ENCODE measurements around the gene SLC1A5.

DNA sequence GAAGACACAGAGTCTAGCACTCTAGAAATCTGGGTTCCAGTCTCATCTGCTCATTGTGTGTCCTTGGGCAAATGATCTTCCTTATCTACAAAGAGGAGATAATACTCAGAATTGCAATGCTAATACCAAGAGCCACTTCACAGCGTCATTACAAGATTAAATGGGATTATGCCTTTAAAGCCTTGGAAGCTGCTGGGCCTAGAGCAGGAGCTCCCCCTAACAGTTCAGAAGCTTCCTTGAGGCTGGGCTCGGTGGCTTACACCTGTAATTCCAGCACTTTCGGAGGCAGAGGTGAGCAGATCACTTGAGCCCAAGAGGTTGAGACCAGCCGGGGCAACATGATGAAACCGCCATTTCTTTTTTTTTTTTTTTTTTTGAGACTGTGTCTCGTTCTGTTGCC lies 34.7 kb upstream of the SLC1A5 start:
- TF ChIP-seq, protein P1, sequence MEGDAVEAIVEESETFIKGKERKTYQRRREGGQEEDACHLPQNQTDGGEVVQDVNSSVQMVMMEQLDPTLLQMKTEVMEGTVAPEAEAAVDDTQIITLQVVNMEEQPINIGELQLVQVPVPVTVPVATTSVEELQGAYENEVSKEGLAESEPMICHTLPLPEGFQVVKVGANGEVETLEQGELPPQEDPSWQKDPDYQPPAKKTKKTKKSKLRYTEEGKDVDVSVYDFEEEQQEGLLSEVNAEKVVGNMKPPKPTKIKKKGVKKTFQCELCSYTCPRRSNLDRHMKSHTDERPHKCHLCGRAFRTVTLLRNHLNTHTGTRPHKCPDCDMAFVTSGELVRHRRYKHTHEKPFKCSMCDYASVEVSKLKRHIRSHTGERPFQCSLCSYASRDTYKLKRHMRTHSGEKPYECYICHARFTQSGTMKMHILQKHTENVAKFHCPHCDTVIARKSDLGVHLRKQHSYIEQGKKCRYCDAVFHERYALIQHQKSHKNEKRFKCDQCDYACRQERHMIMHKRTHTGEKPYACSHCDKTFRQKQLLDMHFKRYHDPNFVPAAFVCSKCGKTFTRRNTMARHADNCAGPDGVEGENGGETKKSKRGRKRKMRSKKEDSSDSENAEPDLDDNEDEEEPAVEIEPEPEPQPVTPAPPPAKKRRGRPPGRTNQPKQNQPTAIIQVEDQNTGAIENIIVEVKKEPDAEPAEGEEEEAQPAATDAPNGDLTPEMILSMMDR (IDR thresholded peaks at IDR 0.05): no peak
- no peak for TF ChIP-seq POLR2A (IDR thresholded peaks at IDR 0.05)

Data from esophagus squamous epithelium (tissue), 4 donors.